ENCODE data around the gene CCDC152. TPM values are rescaled to one million over a fixed set of nuclear protein-coding genes. Genes with fewer than 3 reads are reported as not detected.
A peak's percentile ranks its signal among the peaks of the same experiment; 100 is the strongest.

CCDC152 gene
- total and polyA plus RNA-seq, 2 of the 13 experiments (the other 11 are each of a cell fraction or from before 2014, with no cell fraction given), result 0.20 to 0.36 TPM

GRCh38 chr5:42840269-42840668 lies 83.7 kb downstream of the CCDC152 start:
- Histone ChIP-seq H3K36me3 (replicated peaks in 1 of 2; ENCODE audit: control insufficient read depth in 1 of 2, insufficient read depth in 2 of 2, low read length in 2 of 2) (no peaks in the 10 kb centered on the region), H3K4me2 (ENCODE audit: low read depth, low read length) (peak overlapping the region; percentile 39), H4K20me1 (ENCODE audit: insufficient read depth, low read length) (no peaks in the 10 kb centered on the region), H3K27me3 (ENCODE audit: control insufficient read depth in 1 of 2, insufficient read depth in 2 of 2, low read length in 2 of 2) (no peaks in the 10 kb centered on the region), H3K27ac (ENCODE audit: extremely low read length, insufficient read depth, low read length) (peak overlapping the region; percentile 19), H3K79me2 (ENCODE audit: insufficient read depth, low read length) (peaks cover 16% of the 10 kb centered on the region), H3K4me3 (replicated peaks in 1 of 3; ENCODE audit: insufficient read depth in 1 of 3, low read depth in 2 of 3, low read length in 3 of 3) (peak overlapping the region in 1 of 3 experiments; percentile 17; a peak in 1 of 6 replicates), H3K4me1 (ENCODE audit: insufficient read depth, low read length) (peaks cover 57% of the 10 kb centered on the region), H3K9ac (ENCODE audit: insufficient read depth, low read depth, low read length) (no peak overlapping the region), H3K9me3 (ENCODE audit: low read length) (no peaks in the 10 kb centered on the region), H2AFZ (ENCODE audit: low read length) (no peak overlapping the region)
- WGBS (ENCODE audit: low lambda C conversion rate), result 24% methylated on average over 6 of the region's 6 CpGs
- BruUV-seq (replicated peaks), result no TSS peak
- intact Hi-C loops (cut with micrococcal nuclease; ENCODE audit: unreplicated experiment), result loop anchor here (2.0 kb wide), 1 partner anchor 15 kb away; no protein-coding TSS in a partner anchor
- FAIRE-seq, result no peak
- POLR2A ChIA-PET, result interaction anchor here (1.1 to 1.4 kb wide), 2 partner anchors 18 to 29 kb away, joined by 3 to 12 read pairs; partner anchors contain the start of gene SELENOP
- CTCF ChIA-PET (ENCODE audit: low intra/inter-chr PET ratio, low total read pairs), result no interaction called here
- DNase-seq (ENCODE audit: low spot score), result peak; percentile 38
- ATAC-seq, result peak; percentile 60
- in situ Hi-C loops (cut with HindIII; ENCODE audit: extremely low pct_ligation_motif_present, low pct_unique_long_range_greater_than_20kb), result no loop called here
- TF ChIP-seq GLI4 (CRISPR knock-in tag; IDR thresholded peaks at IDR 0.05; ENCODE audit: borderline replicate concordance), result no peak
- TF ChIP-seq KLF16 (CRISPR knock-in tag; IDR thresholded peaks at IDR 0.05), result no peak
- no peak for TF ChIP-seq FOXC1 (CRISPR knock-in tag; IDR thresholded peaks at IDR 0.05; ENCODE audit: borderline replicate concordance)
- TF ChIP-seq MTA1 (CRISPR knock-in tag; IDR thresholded peaks at IDR 0.05; ENCODE audit: borderline replicate concordance), result no peak
- no peak for TF ChIP-seq HMGXB4 (CRISPR knock-in tag; IDR thresholded peaks at IDR 0.05; ENCODE audit: borderline replicate concordance in 1 of 2, low read depth in 1 of 2)
- TF ChIP-seq CBX1 (IDR thresholded peaks at IDR 0.05; ENCODE audit: low read depth), result no peak
- TF ChIP-seq SOX6 (IDR thresholded peaks at IDR 0.05), result no peak
- 0 out of 2 replicates have a peak, but pooled peaks have one; percentile 13 for TF ChIP-seq SOX6 (CRISPR knock-in tag; IDR thresholded peaks at IDR 0.05)
- no peak for TF ChIP-seq TFE3 (CRISPR knock-in tag; IDR thresholded peaks at IDR 0.05)
- peak; percentile 56; the same call in 1 of the 2 replicates for TF ChIP-seq KAT8 (CRISPR knock-in tag; IDR thresholded peaks at IDR 0.05)
- peak; percentile 85 for TF ChIP-seq CEBPG (CRISPR knock-in tag; IDR thresholded peaks at IDR 0.05)
- TF ChIP-seq RXRA (CRISPR knock-in tag; IDR thresholded peaks at IDR 0.05), result no peak
- no peak for TF ChIP-seq ZNF10 (CRISPR knock-in tag; IDR thresholded peaks at IDR 0.05; ENCODE audit: borderline replicate concordance, low read depth)
- TF ChIP-seq CEBPB (IDR thresholded peaks at IDR 0.05; ENCODE audit: borderline replicate concordance, low read depth, low read length), result peak; percentile 89
- peak; percentile 70 for TF ChIP-seq MAFG (CRISPR knock-in tag; IDR thresholded peaks at IDR 0.05)
- no peak for TF ChIP-seq ZSCAN29 (CRISPR knock-in tag; conservative IDR thresholded peaks at IDR 0.05)
- TF ChIP-seq CAMTA2 (CRISPR knock-in tag; IDR thresholded peaks at IDR 0.05; ENCODE audit: borderline replicate concordance), result no peak
- no peak for TF ChIP-seq KDM6A (CRISPR knock-in tag; IDR thresholded peaks at IDR 0.05; ENCODE audit: low read depth)
- no peak for TF ChIP-seq ZNF343 (CRISPR knock-in tag; IDR thresholded peaks at IDR 0.05)
- 0 out of 2 replicates have a peak, but pooled peaks have one; percentile 16 for TF ChIP-seq PATZ1 (CRISPR knock-in tag; IDR thresholded peaks at IDR 0.05)

Measured in HepG2 (cell line).